SK-N-SH (cell line): ENCODE data around the gene UGGT2. TPM values are rescaled to one million over a fixed set of nuclear protein-coding genes. Genes with fewer than 3 reads are reported as not detected.
"Not testable (repeated sequence)": the region's sequence is repeated elsewhere in the genome, so short reads cannot be mapped to it uniquely, and the experiment has no call there.

ENCODE experiments used
- CTCF ChIA-PET: fragments of 300-600, 350-600 bp; formaldehyde crosslinking; extraction: SDS; loops from one replicate; lab custom pipeline; 2021; lab: Yijun Ruan, JAX
- POLR2A ChIA-PET: fragments of 350-600 bp; sonication (Branson Sonifier 250); formaldehyde crosslinking; extraction: SDS; loops from one replicate; lab custom pipeline; 2020; ENCODE audit warnings: antibody characterized with exemption, inconsistent platforms; lab: Yijun Ruan, JAX
- DNase-seq: peaks from one replicate; pipeline ENCODE4 v3.0.0; 2012
- H2AFZ ChIP-seq: fragments of 200-600 bp; sonication (generic); 2 replicates; pipeline ENCODE4 v1.8.1; 2016; ENCODE audit warnings: antibody characterized with exemption, mild to moderate bottlenecking, low read depth
- H3F3A ChIP-seq: fragments of 200-600 bp; sonication (generic); replicated peaks from 2 replicates; pipeline ENCODE3; 2016; ENCODE audit warnings: antibody characterized with exemption, mild to moderate bottlenecking; ENCODE audit not compliant: insufficient read depth
- H3K27ac ChIP-seq, 2 experiments: fragments of 200-500 bp in 1 of 2; fragments of 200-600 bp in 1 of 2; sonication (Bioruptor generic) in 1 of 2; sonication (generic), shearing (Covaris generic) in 1 of 2; 2 replicates each; pipeline versions ENCODE4 v1.5.1 to v1.6.1; 2014 to 2016; ENCODE audit warnings: low read depth in 2 of 2, inconsistent platforms in 1 of 2, low read length in 1 of 2, mild to moderate bottlenecking in 1 of 2, mixed read lengths in 1 of 2
- H3K27me3 ChIP-seq: fragments of 200-600 bp; sonication (generic), shearing (Covaris generic); 2 replicates; pipeline ENCODE4 v1.6.1; 2016; ENCODE audit warnings: mixed run types; ENCODE audit not compliant: insufficient read depth
- H3K36me3 ChIP-seq, 2 experiments: fragments of 200-500 bp in 1 of 2; fragments of 200-600 bp in 1 of 2; sonication (Bioruptor generic) in 1 of 2; sonication (generic) in 1 of 2; replicated peaks in 1 of 2; 2 replicates each; pipeline versions ENCODE3 to v1.5.1; 2014 to 2016; ENCODE audit warnings: low read length in 1 of 2, mild to moderate bottlenecking in 1 of 2; ENCODE audit not compliant: insufficient read depth in 2 of 2, control insufficient read depth in 1 of 2
- H3K4me1 ChIP-seq, 2 experiments: fragments of 200-500 bp in 1 of 2; fragments of 200-600 bp in 1 of 2; sonication (Bioruptor generic) in 1 of 2; sonication (generic), shearing (Covaris generic) in 1 of 2; 2 replicates each; pipeline versions ENCODE4 v1.5.1 to v1.6.1; 2014 to 2016; ENCODE audit warnings: low read depth in 1 of 2, low read length in 1 of 2, mixed run types in 1 of 2; ENCODE audit not compliant: insufficient read depth in 2 of 2, control insufficient read depth in 1 of 2
- H3K4me2 ChIP-seq: fragments of 200-600 bp; sonication (generic), shearing (Covaris generic); 2 replicates; pipeline ENCODE4 v1.6.1; 2017; ENCODE audit warnings: mixed run types
- H3K4me3 ChIP-seq, 2 experiments: fragments of 200-500 bp in 1 of 2; fragments of 200-600 bp in 1 of 2; sonication (Bioruptor generic) in 1 of 2; sonication (generic), shearing (Covaris generic) in 1 of 2; 2 replicates each; pipeline versions ENCODE4 v1.5.1 to v1.8.1; 2014 to 2016; ENCODE audit warnings: low read depth in 2 of 2, inconsistent platforms in 1 of 2, low read length in 1 of 2, mild to moderate bottlenecking in 1 of 2, mixed read lengths in 1 of 2, moderate library complexity in 1 of 2
- H3K79me2 ChIP-seq: fragments of 200-600 bp; sonication (generic); 2 replicates; pipeline ENCODE4 v1.8.1; 2017; ENCODE audit warnings: mild to moderate bottlenecking; ENCODE audit not compliant: insufficient read depth
- H3K9ac ChIP-seq: fragments of 200-600 bp; sonication (generic); 2 replicates; pipeline ENCODE4 v1.6.1; 2017; ENCODE audit warnings: mixed run types
- H3K9me2 ChIP-seq: fragments of 200-600 bp; sonication (generic); 2 replicates; pipeline ENCODE4 v1.6.1; 2017; ENCODE audit warnings: mixed run types
- H3K9me3 ChIP-seq: fragments of 200-600 bp; sonication (generic); 2 replicates; pipeline ENCODE4 v1.6.1; 2017; ENCODE audit warnings: mixed run types, mild to moderate bottlenecking, moderate library complexity
- H4K20me1 ChIP-seq: fragments of 200-600 bp; sonication (generic); 2 replicates; pipeline ENCODE4 v1.6.1; 2017; ENCODE audit warnings: mild to moderate bottlenecking, mixed run types; ENCODE audit not compliant: insufficient read depth
- ELF1 ChIP-seq: IDR thresholded peaks from 2 replicates; pipeline ENCODE4 v1.4.0; 2012
- EP300 ChIP-seq, 2 experiments: IDR thresholded peaks; 2 replicates each; pipeline versions ENCODE4 v1.4.0 to v1.6.1; 2012; ENCODE audit warnings: borderline replicate concordance in 1 of 2, low read depth in 1 of 2, low read length in 1 of 2
- FOSL2 ChIP-seq: IDR thresholded peaks from 2 replicates; pipeline ENCODE4 v1.4.0; 2012; ENCODE audit warnings: low read depth, mild to moderate bottlenecking, moderate library complexity, borderline replicate concordance
- FOXM1 ChIP-seq: IDR thresholded peaks from 2 replicates; pipeline ENCODE4 v1.4.0; 2012; ENCODE audit warnings: low read depth, mild to moderate bottlenecking
- GATA2 ChIP-seq: sonication (generic); formaldehyde crosslinking; IDR thresholded peaks from 2 replicates; pipeline ENCODE4 v1.5.0; 2020; ENCODE audit warnings: mild to moderate bottlenecking, missing genetic modification reagents
- JUND ChIP-seq: IDR thresholded peaks from 2 replicates; pipeline ENCODE4 v1.4.0; 2012
- MXI1 ChIP-seq: IDR thresholded peaks from 2 replicates; pipeline ENCODE4 v1.6.1; 2012; ENCODE audit warnings: mild to moderate bottlenecking, low read depth, low read length, improper control_type of control experiment
- NRF1 ChIP-seq: IDR thresholded peaks from 2 replicates; pipeline ENCODE4 v1.6.1; 2012; ENCODE audit warnings: low read depth, mild to moderate bottlenecking, low read length
- RCOR1 ChIP-seq: fragments of 150-350 bp; IDR thresholded peaks from 2 replicates; pipeline ENCODE4 v1.6.1; 2017; ENCODE audit warnings: antibody characterized with exemption, low read length
- SMC3 ChIP-seq: IDR thresholded peaks from 2 replicates; pipeline ENCODE4 v1.6.1; 2012; ENCODE audit warnings: low read depth, low read length, improper control_type of control experiment
- TCF12 ChIP-seq: IDR thresholded peaks from 2 replicates; pipeline ENCODE4 v1.4.0; 2012
- WGBS: methylation state at CpG from one replicate; pipeline ENCODE4 v1.1.6; 2017; ENCODE audit warnings: low lambda C conversion rate; 5-methylcytosine and 5-hydroxymethylcytosine counted together
- polyA plus RNA-seq, 3 experiments: library from polyadenylated mRNA; depleted of rRNA; stranded (reverse); fragments of >200 nt; gene quantifications; 2 replicates each; pipeline ENCODE4 v1.2.3, GENCODE V29; 2012
- TF ChIP-seq, protein P1 (sequence below): IDR thresholded peaks from 2 replicates; pipeline ENCODE4 v1.4.0; 2012; ENCODE audit warnings: low read depth
- TF ChIP-seq, protein P2 (sequence below): IDR thresholded peaks from 2 replicates; pipeline ENCODE4; 2012
- TF ChIP-seq, protein P3 (sequence below): fragments of 150-350 bp; IDR thresholded peaks from 2 replicates; pipeline ENCODE4 v1.6.1; 2016; ENCODE audit warnings: mild to moderate bottlenecking, low read depth, low read length

UGGT2 gene
- polyA plus RNA-seq, 1 of the 3 experiments (the other 2 are of a cell fraction) = 13.3 TPM

DNA sequence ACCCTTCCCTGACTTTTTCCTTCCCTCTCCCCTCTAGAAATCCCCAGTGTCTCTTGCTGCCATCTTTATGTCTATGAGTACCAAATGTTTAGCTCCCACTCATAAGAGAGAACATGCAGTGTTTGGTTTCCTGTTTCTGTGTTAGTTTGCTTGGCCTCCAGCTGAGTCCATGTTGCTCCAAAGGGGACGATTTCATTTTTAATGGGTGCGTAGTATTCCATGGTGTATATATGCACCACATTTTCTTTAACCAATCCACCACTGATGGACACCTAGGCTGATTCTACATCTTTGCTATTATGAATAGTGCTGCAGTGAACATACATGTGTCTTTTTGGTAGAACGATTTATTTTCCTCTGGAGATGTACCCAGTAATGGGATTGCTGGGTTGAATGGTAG, 123.8 kb downstream of the UGGT2 start:
- Histone ChIP-seq H3K9ac (no peak overlapping the region), H3K9me3 (no peaks in the 10 kb centered on the region; the same call in 1 of the 2 replicates), H3F3A (peaks cover 18% of the 10 kb centered on the region), H4K20me1 (no peaks in the 10 kb centered on the region), H3K9me2 (no peaks in the 10 kb centered on the region), H3K4me3 (no peak overlapping the region), H3K4me2 (no peak overlapping the region), H2AFZ (no peak overlapping the region), H3K27ac (no peak overlapping the region), H3K4me1 (peaks cover 0 to 4% of the 10 kb centered on the region in 2 experiments; a peak in 2 of 4 replicates), H3K36me3 (peaks cover 5 to 44% of the 10 kb centered on the region in 2 experiments), H3K79me2 (no peaks in the 10 kb centered on the region), H3K27me3 (no peaks in the 10 kb centered on the region)
- TF ChIP-seq GATA2 (CRISPR knock-in tag) (no peak), JUND (no peak), TCF12 (no peak), FOXM1 (no peak), EP300 (IDR thresholded peaks at IDR 0.05; ENCODE audit: borderline replicate concordance in 1 of 2, low read depth in 1 of 2, low read length in 1 of 2) (no peak), RCOR1 (no peak), MXI1 (no peak), NRF1 (no peak), FOSL2 (no peak), ELF1 (no peak), SMC3 (no peak)
- TF ChIP-seq, protein P1, sequence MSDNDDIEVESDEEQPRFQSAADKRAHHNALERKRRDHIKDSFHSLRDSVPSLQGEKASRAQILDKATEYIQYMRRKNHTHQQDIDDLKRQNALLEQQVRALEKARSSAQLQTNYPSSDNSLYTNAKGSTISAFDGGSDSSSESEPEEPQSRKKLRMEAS = no peak
- TF ChIP-seq, protein P2, sequence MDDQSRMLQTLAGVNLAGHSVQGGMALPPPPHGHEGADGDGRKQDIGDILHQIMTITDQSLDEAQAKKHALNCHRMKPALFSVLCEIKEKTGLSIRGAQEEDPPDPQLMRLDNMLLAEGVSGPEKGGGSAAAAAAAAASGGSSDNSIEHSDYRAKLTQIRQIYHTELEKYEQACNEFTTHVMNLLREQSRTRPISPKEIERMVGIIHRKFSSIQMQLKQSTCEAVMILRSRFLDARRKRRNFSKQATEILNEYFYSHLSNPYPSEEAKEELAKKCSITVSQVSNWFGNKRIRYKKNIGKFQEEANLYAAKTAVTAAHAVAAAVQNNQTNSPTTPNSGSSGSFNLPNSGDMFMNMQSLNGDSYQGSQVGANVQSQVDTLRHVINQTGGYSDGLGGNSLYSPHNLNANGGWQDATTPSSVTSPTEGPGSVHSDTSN = no peak
- TF ChIP-seq, protein P3, sequence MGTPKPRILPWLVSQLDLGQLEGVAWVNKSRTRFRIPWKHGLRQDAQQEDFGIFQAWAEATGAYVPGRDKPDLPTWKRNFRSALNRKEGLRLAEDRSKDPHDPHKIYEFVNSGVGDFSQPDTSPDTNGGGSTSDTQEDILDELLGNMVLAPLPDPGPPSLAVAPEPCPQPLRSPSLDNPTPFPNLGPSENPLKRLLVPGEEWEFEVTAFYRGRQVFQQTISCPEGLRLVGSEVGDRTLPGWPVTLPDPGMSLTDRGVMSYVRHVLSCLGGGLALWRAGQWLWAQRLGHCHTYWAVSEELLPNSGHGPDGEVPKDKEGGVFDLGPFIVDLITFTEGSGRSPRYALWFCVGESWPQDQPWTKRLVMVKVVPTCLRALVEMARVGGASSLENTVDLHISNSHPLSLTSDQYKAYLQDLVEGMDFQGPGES = no peak
- ChIA-PET POLR2A (no interaction called here), CTCF (no interaction called here)
- no peak for DNase-seq
- 100% methylated on average over 3 of the region's 3 CpGs for WGBS

DNA sequence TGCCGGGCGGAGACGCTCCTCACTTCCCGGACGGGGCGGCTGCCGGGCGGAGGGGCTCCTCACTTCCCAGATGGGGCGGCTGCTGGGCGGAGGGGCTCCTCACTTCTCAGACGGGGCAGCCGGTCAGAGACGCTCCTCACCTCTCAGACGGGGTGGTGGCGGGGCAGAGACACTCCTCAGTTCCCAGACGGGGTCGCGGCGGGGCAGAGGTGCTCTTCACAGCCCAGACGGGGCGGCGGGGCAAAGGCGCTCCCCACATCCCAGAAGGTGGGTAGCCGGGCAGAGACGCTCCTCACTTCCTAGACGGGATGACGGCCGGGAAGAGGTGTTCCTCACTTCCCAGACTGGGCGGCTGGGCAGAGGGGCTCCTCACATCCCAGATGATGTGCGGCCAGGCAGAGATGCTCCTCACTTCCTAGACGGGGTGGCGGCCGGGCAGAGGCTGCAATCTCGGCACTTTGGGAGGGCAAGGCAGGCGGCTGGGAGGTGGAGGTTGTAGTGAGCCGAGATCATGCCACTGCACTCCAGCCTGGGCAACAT, 124.8 kb downstream of the UGGT2 start:
- H3K36me3 ChIP-seq = peaks cover 2 to 46% of the 10 kb centered on the region in 2 experiments
- POLR2A ChIA-PET, H3K27ac ChIP-seq, H2AFZ ChIP-seq, H3K4me1 ChIP-seq, DNase-seq, H3K4me3 ChIP-seq, H3K9me2 ChIP-seq, CTCF ChIA-PET, H3K27me3 ChIP-seq, H3K9me3 ChIP-seq, H4K20me1 ChIP-seq, H3K4me2 ChIP-seq, H3K9ac ChIP-seq, H3K79me2 ChIP-seq: not testable (repeated sequence)
- H3F3A ChIP-seq = peaks cover 22% of the 10 kb centered on the region
- 93% methylated on average over 6 of the region's 36 CpGs for WGBS
